Sigmoid colon (tissue), 7 donors: Measurements from ENCODE around the gene CEBPB. TPM values are rescaled to one million over a fixed set of nuclear protein-coding genes. Genes with fewer than 3 reads are reported as not detected.
A peak's percentile ranks its signal among the peaks of the same experiment; 100 is the strongest.

Experiments used
- DNase-seq: peaks from one replicate; pipeline ENCODE4 v3.0.0-alpha.2; 2019
- H3K27ac ChIP-seq, 4 donors: fragments of 200-600 bp; sonication (generic); one replicate each; pipeline ENCODE4 v1.5.1; 2016 to 2019; ENCODE audit warnings: mild to moderate bottlenecking in 1 of 4
- H3K27me3 ChIP-seq, 3 donors: fragments of 200-600 bp; sonication (generic); one replicate each; pipeline ENCODE4 v1.5.1; 2019; ENCODE audit warnings: mild to moderate bottlenecking in 1 of 3
- H3K36me3 ChIP-seq, 4 donors: fragments of 200-600 bp; sonication (generic); one replicate each; pipeline ENCODE4 v1.5.1; 2016 to 2019
- H3K4me1 ChIP-seq, 4 donors: fragments of 200-600 bp; sonication (generic); one replicate each; pipeline ENCODE4 v1.5.1; 2017 to 2019
- H3K4me3 ChIP-seq, 4 donors: fragments of 200-600 bp; sonication (generic); one replicate each; pipeline ENCODE4 v1.5.1; 2017 to 2019; ENCODE audit warnings: mild to moderate bottlenecking in 2 of 4, moderate library complexity in 1 of 4
- H3K9me3 ChIP-seq, 4 donors: fragments of 200-600 bp in 3 of 4; sonication (generic) in 3 of 4; one replicate each; pipeline versions ENCODE4 v1.5.1 to v1.6.1; 2013 to 2019
- EP300 ChIP-seq, 4 donors: sonication (generic); formaldehyde crosslinking; IDR thresholded peaks; one replicate each; pipeline ENCODE4 v1.6.1; 2017; ENCODE audit warnings: antibody characterized with exemption in 4 of 4
- POLR2A ChIP-seq, 2 donors: fragments of 450-650 bp; IDR thresholded peaks; one replicate each; pipeline ENCODE4 v1.6.1; 2016; ENCODE audit warnings: antibody characterized with exemption in 2 of 2, mild to moderate bottlenecking in 2 of 2, moderate library complexity in 2 of 2
- POLR2AphosphoS5 ChIP-seq, 4 donors: sonication (generic); formaldehyde crosslinking; IDR thresholded peaks; one replicate each; pipeline ENCODE4 v1.6.1; 2017; ENCODE audit warnings: antibody characterized with exemption in 4 of 4
- WGBS, 2 donors: extraction: QIAGEN DNeasy Blood & Tissue Kit; methylation state at CpG; one replicate each; pipeline ENCODE4 v1.1.7; 2013; 5-methylcytosine and 5-hydroxymethylcytosine counted together
- intact Hi-C: fragments of 100-400 bp; cut with DNase I; formaldehyde crosslinking; loops from one replicate; pipeline ENCODE4 v1.15.1; 2023
- polyA plus RNA-seq, 3 donors: library from polyadenylated mRNA; stranded (reverse); fragments of 200-250 nt; gene quantifications; one replicate each; pipeline ENCODE4 v1.2.3, GENCODE V29; 2013
- total RNA-seq, 4 donors: library from RNA; depleted of rRNA; stranded (reverse); fragments of >200 nt; gene quantifications; one replicate each; pipeline ENCODE4 v1.1.0, GENCODE V29; 2016
- TF ChIP-seq, protein P1 (sequence below), 4 experiments: fragments of 450-650 bp in 3 of 4; fragments of 200-600 bp in 1 of 4; IDR thresholded peaks; one replicate each; pipeline ENCODE4 v1.5.1; 2016 to 2019; ENCODE audit warnings: antibody characterized with exemption in 4 of 4, mild to moderate bottlenecking in 3 of 4, moderate library complexity in 2 of 4
- donor health status: healthy with polysubstance abuse.
- donor health status: Bipolar disorder and iron deficiency.
- donor health status: healthy.

The CEBPB gene
- total and polyA plus RNA-seq, 7 donors: 6.9 to 173 (median 53.2) TPM

DNA sequence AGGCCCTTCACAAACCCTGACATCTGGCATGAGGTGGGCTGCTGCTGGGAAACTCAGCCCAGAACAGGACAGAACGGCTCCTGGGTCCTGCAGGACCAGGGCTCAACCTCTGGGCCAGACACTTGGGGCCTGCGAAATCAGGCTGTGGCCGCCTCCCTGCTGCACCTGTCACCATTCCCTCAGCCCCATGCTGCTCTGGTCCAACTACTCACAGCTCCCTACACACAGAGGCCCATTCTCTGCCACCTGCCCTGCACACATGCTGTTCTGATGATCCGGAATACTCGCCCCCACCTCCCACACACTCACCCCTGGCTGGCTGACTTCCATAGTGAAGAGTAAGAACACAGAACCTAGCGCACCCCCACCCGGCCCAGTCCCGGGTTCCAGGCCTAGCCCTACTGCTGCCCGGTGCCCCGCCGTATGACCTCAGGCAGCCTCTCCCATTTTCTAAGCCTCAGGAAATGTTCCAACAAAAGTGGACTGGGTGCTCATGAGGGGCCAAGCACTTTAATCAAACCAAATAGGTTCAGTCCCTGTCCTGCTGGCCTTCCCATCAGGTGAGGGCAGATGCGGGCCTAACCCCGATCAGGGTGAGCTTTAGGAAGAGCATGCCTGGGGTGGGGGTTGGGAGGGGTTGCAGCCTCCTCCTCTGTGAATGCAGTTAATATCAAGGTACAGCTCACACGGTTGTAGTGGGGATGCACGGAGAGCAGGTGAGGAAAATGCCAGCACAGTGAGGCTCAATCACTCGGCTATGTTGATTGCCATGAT, 41.0 kb upstream of the CEBPB start:
- intact Hi-C loops: loop anchor here (2.0 kb wide), 1 partner anchor 17 kb away; no protein-coding TSS in a partner anchor
- Histone ChIP-seq H3K9me3 (no peaks in the 10 kb centered on the region), H3K4me1 (peaks cover 0 to 91% (median 68%) of the 10 kb centered on the region in 4 donors), H3K4me3 (no peak overlapping the region), H3K27ac (peak overlapping the region in 3 of 4 donors; percentile 88 to 95 (median 93)), H3K36me3 (peaks cover 0 to 13% (median 0%) of the 10 kb centered on the region in 4 donors), H3K27me3 (no peaks in the 10 kb centered on the region)
- TF ChIP-seq POLR2AphosphoS5 (IDR thresholded peaks at IDR 0.05) (no peak), POLR2A (IDR thresholded peaks at IDR 0.05) (no peak), EP300 (IDR thresholded peaks at IDR 0.05) (no peak)
- TF ChIP-seq, protein P1, sequence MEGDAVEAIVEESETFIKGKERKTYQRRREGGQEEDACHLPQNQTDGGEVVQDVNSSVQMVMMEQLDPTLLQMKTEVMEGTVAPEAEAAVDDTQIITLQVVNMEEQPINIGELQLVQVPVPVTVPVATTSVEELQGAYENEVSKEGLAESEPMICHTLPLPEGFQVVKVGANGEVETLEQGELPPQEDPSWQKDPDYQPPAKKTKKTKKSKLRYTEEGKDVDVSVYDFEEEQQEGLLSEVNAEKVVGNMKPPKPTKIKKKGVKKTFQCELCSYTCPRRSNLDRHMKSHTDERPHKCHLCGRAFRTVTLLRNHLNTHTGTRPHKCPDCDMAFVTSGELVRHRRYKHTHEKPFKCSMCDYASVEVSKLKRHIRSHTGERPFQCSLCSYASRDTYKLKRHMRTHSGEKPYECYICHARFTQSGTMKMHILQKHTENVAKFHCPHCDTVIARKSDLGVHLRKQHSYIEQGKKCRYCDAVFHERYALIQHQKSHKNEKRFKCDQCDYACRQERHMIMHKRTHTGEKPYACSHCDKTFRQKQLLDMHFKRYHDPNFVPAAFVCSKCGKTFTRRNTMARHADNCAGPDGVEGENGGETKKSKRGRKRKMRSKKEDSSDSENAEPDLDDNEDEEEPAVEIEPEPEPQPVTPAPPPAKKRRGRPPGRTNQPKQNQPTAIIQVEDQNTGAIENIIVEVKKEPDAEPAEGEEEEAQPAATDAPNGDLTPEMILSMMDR (IDR thresholded peaks at IDR 0.05): no peak
- DNase-seq: no peak
- WGBS, 2 donors: 42 to 79% methylated on average over 16 of the region's 16 CpGs

DNA sequence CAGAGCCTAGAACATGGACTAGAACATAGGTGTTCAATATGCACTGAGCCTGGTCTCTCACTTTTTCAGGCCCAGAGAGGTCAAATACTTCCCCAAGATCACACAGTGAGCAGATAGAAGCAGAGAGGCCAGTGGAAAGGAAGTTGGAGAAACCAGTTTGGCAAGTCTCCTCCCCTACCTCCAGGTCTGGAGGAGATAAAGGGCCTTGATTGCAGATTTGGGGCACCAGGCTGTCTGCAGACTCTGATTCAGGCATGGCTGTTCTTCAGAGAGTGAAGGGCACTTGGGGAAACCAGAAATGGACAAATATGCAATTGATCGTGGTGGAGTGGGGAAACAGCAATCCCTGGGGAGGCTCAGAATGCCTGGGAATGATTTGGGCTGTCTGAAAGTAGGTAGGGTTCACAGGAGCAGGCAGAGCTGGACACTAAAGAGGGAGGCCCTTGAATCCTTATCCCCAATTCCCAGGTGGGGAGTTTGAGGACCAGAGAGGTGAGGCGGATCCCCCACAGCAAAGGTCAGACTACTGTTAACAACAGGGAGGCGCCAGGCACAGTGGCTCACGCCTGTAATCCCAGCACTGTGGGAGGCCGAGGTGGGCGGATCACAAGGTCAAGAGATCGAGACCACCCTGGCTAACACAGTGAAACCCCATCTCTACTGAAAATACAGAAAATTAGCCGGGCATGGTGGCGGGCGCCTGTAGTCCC, 39.4 kb upstream of the CEBPB start:
- Histone ChIP-seq H3K36me3 (peaks cover 0 to 13% (median 0%) of the 10 kb centered on the region in 4 donors), H3K27me3 (no peaks in the 10 kb centered on the region), H3K4me3 (no peak overlapping the region), H3K27ac (peak overlapping the region; percentile 19 to 95 (median 90)), H3K4me1 (peaks cover 0 to 75% (median 65%) of the 10 kb centered on the region in 4 donors), H3K9me3 (no peaks in the 10 kb centered on the region)
- WGBS, 2 donors: 49 to 69% methylated on average over 10 of the region's 10 CpGs
- no peak for DNase-seq
- intact Hi-C loops: loop anchor here (2.0 kb wide), 1 partner anchor 18 kb away; no protein-coding TSS in a partner anchor
- no peak for TF ChIP-seq POLR2A (IDR thresholded peaks at IDR 0.05)
- TF ChIP-seq, protein P1 (IDR thresholded peaks at IDR 0.05): no peak
- TF ChIP-seq EP300 (IDR thresholded peaks at IDR 0.05): no peak
- TF ChIP-seq POLR2AphosphoS5 (IDR thresholded peaks at IDR 0.05): no peak

DNA sequence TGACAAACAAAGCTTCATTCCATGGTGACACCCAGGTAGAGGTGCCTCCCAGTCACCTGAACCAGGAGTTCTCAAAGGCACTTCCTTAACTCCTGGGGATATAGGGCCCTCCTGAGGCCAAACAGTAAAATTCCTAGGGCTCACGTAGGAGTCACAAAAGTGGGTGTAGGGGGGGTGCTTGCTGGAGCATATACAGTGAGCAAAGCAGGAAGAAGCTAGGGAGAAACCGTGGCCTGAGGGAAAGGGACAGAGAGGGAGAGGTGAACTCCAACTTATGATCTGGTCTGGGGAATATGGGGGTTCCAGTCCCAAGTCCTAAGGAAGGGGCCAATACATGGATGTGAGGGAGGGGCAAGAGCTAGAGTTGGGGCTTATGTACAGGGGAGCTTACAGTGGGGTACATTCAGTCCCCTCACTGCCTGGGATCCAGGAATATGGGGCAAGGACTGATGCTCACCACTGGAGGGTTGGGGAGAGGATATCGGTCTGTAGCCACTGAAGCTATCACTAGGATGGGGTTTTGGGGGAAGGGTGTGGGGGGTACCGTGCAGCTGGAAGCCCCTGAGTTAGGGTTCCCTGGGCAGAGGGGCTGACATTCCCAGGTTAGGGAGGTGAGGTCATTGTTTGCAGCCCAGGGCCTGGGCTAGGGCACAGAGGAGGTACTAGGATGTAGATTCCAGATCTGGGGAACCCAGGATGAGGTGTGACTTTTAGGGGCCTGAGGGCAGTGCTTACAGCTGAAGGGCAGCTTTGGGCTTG, 38.1 kb upstream of the CEBPB start:
- Histone ChIP-seq H3K36me3 (peaks cover 0 to 13% (median 0%) of the 10 kb centered on the region in 4 donors), H3K9me3 (no peaks in the 10 kb centered on the region), H3K27me3 (no peaks in the 10 kb centered on the region), H3K4me1 (peaks cover 0 to 63% (median 51%) of the 10 kb centered on the region in 4 donors), H3K4me3 (peak overlapping the region; percentile 59 to 90 (median 76)), H3K27ac (peak overlapping the region; percentile 88 to 95 (median 91))
- no peak for DNase-seq
- 5 to 28% methylated on average over 4 of the region's 4 CpGs for WGBS, 2 donors
- TF ChIP-seq, protein P1 (IDR thresholded peaks at IDR 0.05): no peak
- TF ChIP-seq EP300 (IDR thresholded peaks at IDR 0.05) (no peak), POLR2AphosphoS5 (IDR thresholded peaks at IDR 0.05) (no peak), POLR2A (IDR thresholded peaks at IDR 0.05) (no peak)
- intact Hi-C loops: no loop called here

DNA sequence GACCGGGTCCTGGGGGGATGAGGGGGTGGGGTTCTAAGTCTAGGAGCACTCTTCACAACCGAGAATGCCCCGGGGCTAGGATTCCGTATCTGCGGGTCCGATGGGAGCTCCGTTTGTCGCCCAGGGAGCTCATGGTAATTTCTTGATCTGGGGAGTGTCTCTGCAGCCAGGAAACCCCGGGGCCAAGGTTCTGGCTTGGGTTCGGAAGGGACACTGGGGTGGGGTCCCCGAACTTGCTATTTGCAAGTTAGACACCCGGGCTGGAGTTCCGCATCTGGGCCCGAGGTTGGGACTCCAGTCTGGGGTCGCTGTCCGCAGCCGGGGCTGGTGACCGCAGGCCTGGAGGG, 37.5 kb upstream of the CEBPB start:
- intact Hi-C loops: no loop called here
- Histone ChIP-seq H3K36me3 (peaks cover 0 to 8% (median 0%) of the 10 kb centered on the region in 4 donors), H3K4me1 (peaks cover 0 to 59% (median 48%) of the 10 kb centered on the region in 4 donors), H3K27me3 (no peaks in the 10 kb centered on the region), H3K27ac (peak overlapping the region; percentile 88 to 95 (median 91)), H3K9me3 (no peaks in the 10 kb centered on the region), H3K4me3 (peak overlapping the region; percentile 59 to 90 (median 76))
- peak; percentile 82 for DNase-seq
- TF ChIP-seq POLR2A (IDR thresholded peaks at IDR 0.05): no peak
- TF ChIP-seq, protein P1 (IDR thresholded peaks at IDR 0.05): peak in 1 of 4 experiments; percentile 7
- 0 to 1% methylated on average over 18 of the region's 18 CpGs for WGBS, 2 donors
